A549 (cell line): ENCODE results near the gene PPP3CA. TPM values are rescaled to one million over a fixed set of nuclear protein-coding genes. Genes with fewer than 3 reads are reported as not detected.

Experiments used
- ATAC-seq, 2 experiments: fragments of 200-7000 bp in 1 of 2; fragments of >200 bp in 1 of 2; cut with Nextera tagmentation in 1 of 2; cut with Tn5 transposase in 1 of 2; 3 replicates each; pipeline versions ENCODE4 v1.8.0 to v1.9.1; 2018 to 2020; ENCODE audit warnings: mild to moderate bottlenecking in 1 of 2, moderate library complexity in 1 of 2
- CTCF ChIA-PET: fragments of 300-600 bp; sonication (Branson Sonifier 250); formaldehyde crosslinking; extraction: SDS; loops from one replicate; lab custom pipeline; 2021; ENCODE audit warnings: antibody characterized with exemption, inconsistent platforms; lab: Yijun Ruan, JAX
- POLR2A ChIA-PET: fragments of 350-600 bp; formaldehyde crosslinking; extraction: SDS; loops from one replicate; lab custom pipeline; 2021; ENCODE audit warnings: antibody characterized with exemption, inconsistent platforms; lab: Yijun Ruan, JAX
- DNase-seq, 2 experiments: peaks; one replicate each; pipeline versions ENCODE4 v3.0.0 to v3.0.0-alpha.2; 2011 to 2016; ENCODE audit warnings: low read depth in 1 of 2, low spot score in 1 of 2
- FAIRE-seq: peaks from 2 replicates; lab custom pipeline; 2011; peaks lifted over from hg19 to GRCh38; lab: Jason Lieb, UNC
- H3K27ac ChIP-seq, 2 experiments: fragments of >200 bp; sonication (Bioruptor Twin); formaldehyde crosslinking; 3 replicates each; pipeline ENCODE4 v1.5.1; 2016 to 2017
- H3K4me1 ChIP-seq: fragments of >200 bp; sonication (Bioruptor Twin); formaldehyde crosslinking; 3 replicates; pipeline ENCODE4 v1.6.1; 2016
- H3K4me2 ChIP-seq: fragments of >200 bp; sonication (Bioruptor Twin); formaldehyde crosslinking; 3 replicates; pipeline ENCODE4 v1.6.1; 2016
- H3K4me3 ChIP-seq: fragments of >200 bp; sonication (Bioruptor Twin); formaldehyde crosslinking; 3 replicates; pipeline ENCODE4 v1.5.1; 2016
- H3K9me3 ChIP-seq: fragments of >200 bp; sonication (Bioruptor Twin); formaldehyde crosslinking; 3 replicates; pipeline ENCODE4 v1.6.1; 2016
- BCL3 ChIP-seq: fragments of >200 bp; sonication (Bioruptor Twin); formaldehyde crosslinking; IDR thresholded peaks from 3 replicates; pipeline ENCODE4 v1.6.1; 2016
- E2F6 ChIP-seq: IDR thresholded peaks from 2 replicates; pipeline ENCODE4 v1.6.1; 2012; ENCODE audit warnings: low read depth, borderline replicate concordance
- EHF ChIP-seq: fragments of 250-450 bp; sonication (Bioruptor Pico); IDR thresholded peaks from 2 replicates; pipeline ENCODE4 v1.5.0; 2020; ENCODE audit warnings: mild to moderate bottlenecking
- ELK1 ChIP-seq: fragments of 150-350 bp; IDR thresholded peaks from 2 replicates; pipeline ENCODE4 v1.6.1; 2014; ENCODE audit warnings: low read depth, mild to moderate bottlenecking, low read length
- GATA3 ChIP-seq: IDR thresholded peaks from 2 replicates; pipeline ENCODE4 v1.6.1; 2012; ENCODE audit warnings: borderline replicate concordance
- HOXB5 ChIP-seq: fragments of 250-450 bp; sonication (Bioruptor Pico); IDR thresholded peaks from 2 replicates; pipeline ENCODE4 v1.5.0; 2020; ENCODE audit warnings: mild to moderate bottlenecking, moderate library complexity
- JUN ChIP-seq, 2 experiments: fragments of >200 bp; sonication (Bioruptor Twin); formaldehyde crosslinking; IDR thresholded peaks; 2 replicates in 1 of 2; 3 replicates in 1 of 2; pipeline ENCODE4 v1.6.1; 2016 to 2017
- MAFK ChIP-seq: fragments of 450-650 bp; IDR thresholded peaks from 2 replicates; pipeline ENCODE4 v1.6.1; 2014; ENCODE audit not compliant: partially characterized antibody
- MAX ChIP-seq: IDR thresholded peaks from 2 replicates; pipeline ENCODE4 v1.6.1; 2012
- PBX3 ChIP-seq: IDR thresholded peaks from 2 replicates; pipeline ENCODE4 v1.6.1; 2012
- PHF8 ChIP-seq: fragments of 200-600 bp; sonication (generic); IDR thresholded peaks from 2 replicates; pipeline ENCODE4 v1.6.1; 2016; ENCODE audit warnings: low read depth, mild to moderate bottlenecking, antibody characterized with exemption, moderate library complexity, borderline replicate concordance
- POLR2A ChIP-seq: IDR thresholded peaks from 2 replicates; pipeline ENCODE4 v1.6.1; 2012; ENCODE audit warnings: mild to moderate bottlenecking, low read length
- RAD21 ChIP-seq, 2 experiments: fragments of >200 bp in 1 of 2; sonication (Bioruptor Twin) in 1 of 2; formaldehyde crosslinking in 1 of 2; IDR thresholded peaks in 1 of 2; conservative IDR thresholded peaks in 1 of 2; 2 replicates in 1 of 2; 3 replicates in 1 of 2; pipeline ENCODE4 v1.6.1; 2012 to 2018; ENCODE audit warnings: inconsistent platforms in 1 of 2
- SMC3 ChIP-seq: fragments of >200 bp; sonication (Bioruptor Twin); formaldehyde crosslinking; IDR thresholded peaks from 3 replicates; pipeline ENCODE4 v1.6.1; 2018; ENCODE audit warnings: inconsistent platforms
- TP53 ChIP-seq: fragments of 250-450 bp; sonication (Bioruptor Pico); IDR thresholded peaks from 2 replicates; pipeline ENCODE4 v1.5.0; 2021; ENCODE audit warnings: mild to moderate bottlenecking, moderate library complexity
- WGBS: methylation state at CpG from one replicate; pipeline ENCODE4 v1.1.6; 2017; ENCODE audit errors: missing lambda C conversion rate; 5-methylcytosine and 5-hydroxymethylcytosine counted together
- polyA plus RNA-seq, 4 experiments: library from polyadenylated mRNA; depleted of rRNA in 3 of 4; stranded (reverse); fragments of >200 nt; fragmentation: RNase III in 1 of 4; extraction: RNeasy Plus Mini Kit Qiagen cat#74134 plus additional on column Dnase treatment in 1 of 4; gene quantifications; 2 replicates in 3 of 4; 3 replicates in 1 of 4; pipeline ENCODE4 v1.2.3, GENCODE V29; 2011 to 2017

The PPP3CA gene
- polyA plus RNA-seq, 2 of the 4 experiments (the other 2 are of a cell fraction), result 21.4 to 42.4 TPM

- TF ChIP-seq PBX3 (no peak), RAD21 (conservative IDR thresholded peaks at IDR 0.05 in 1 of 2, IDR thresholded peaks at IDR 0.05 in 1 of 2) (no peak), EHF (CRISPR knock-in tag) (no peak), ELK1 (no peak)
These were observed 1.1 kb upstream of the PPP3CA start (continued) for GRCh38 chr4:101348367-101348827.

- H3K4me1 ChIP-seq, result peaks cover 40% of the 10 kb centered on the region
- DNase-seq, result peak; percentile 77 to 96
- 3% methylated on average over 20 of the region's 71 CpGs for WGBS
- peak overlapping the region; percentile 91 to 99 for H3K27ac ChIP-seq
- POLR2A ChIA-PET, result interaction anchor here (0.6 to 2.7 kb wide), 13 partner anchors 9 to 1397 kb away, joined by 3 to 12 read pairs (median 5); partner anchors contain the start of gene H2AZ1
- FAIRE-seq, result no peak
- TF ChIP-seq PBX3 (peak; percentile 95), MAX (peak; percentile 52), RAD21 (conservative IDR thresholded peaks at IDR 0.05 in 1 of 2, IDR thresholded peaks at IDR 0.05 in 1 of 2) (peak in 1 of 2 experiments; percentile 14; a peak in 2 of 5 replicates), E2F6 (peak; percentile 27; the same call in 1 of the 2 replicates), JUN (IDR thresholded peaks at IDR 0.05) (peak in 1 of 2 experiments; percentile 63; a peak in 3 of 5 replicates), TP53 (CRISPR knock-in tag) (no peak), SMC3 (peak; percentile 39; the same call in 2 of the 3 replicates), HOXB5 (0 out of 2 replicates have a peak, but pooled peaks have one; percentile 36), GATA3 (no peak), BCL3 (peak; percentile 59; the same call in 1 of the 3 replicates), POLR2A (peak; percentile 45), PHF8 (peak; percentile 43; the same call in 1 of the 2 replicates), MAFK (no peak)
- H3K9me3 ChIP-seq, result no peaks in the 10 kb centered on the region
- CTCF ChIA-PET, result interaction anchor here (0.6 to 1.2 kb wide), 6 partner anchors 15 to 425 kb away, joined by 3 to 7 read pairs (median 3); no protein-coding TSS in a partner anchor
- ATAC-seq, result peak; percentile 85 to 91
- H3K4me3 ChIP-seq, result peak overlapping the region; percentile 79
- peak overlapping the region; percentile 85 for H3K4me2 ChIP-seq
These were observed 436 bp upstream of the PPP3CA start for GRCh38 chr4:101347557-101348366.
